Skin of body (tissue), 2 donors: Measurements from ENCODE around the gene WWC1. TPM values are rescaled to one million over a fixed set of nuclear protein-coding genes. Genes with fewer than 3 reads are reported as not detected.

ENCODE experiments used
- DNase-seq: peaks from one replicate; lab custom pipeline; 2025; lab: John Stamatoyannopoulos, UW
- total RNA-seq: library from RNA; depleted of rRNA; stranded (reverse); fragments of >200 nt; gene quantifications from one replicate; pipeline ENCODE4 v1.2.3, GENCODE V29; 2014

WWC1 gene
- total RNA-seq, result 7.3 TPM

- no peak for DNase-seq
Measured at GRCh38 chr5:168291342-168291963, at the start of gene WWC1. WWC1 (plus strand) TSS chr5:168291645; CDS start chr5:168292153, 508 bp downstream.

- DNase-seq, result no peak
Measured at GRCh38 chr5:168244838-168245559, 46.4 kb upstream of the WWC1 start.

- no peak for DNase-seq
Measured at GRCh38 chr5:168249923-168250322, 41.5 kb upstream of the WWC1 start.

- DNase-seq, result no peak
Measured at GRCh38 chr5:168251259-168251658, 40.2 kb upstream of the WWC1 start.

- DNase-seq, result no peak
Measured at GRCh38 chr5:168254013-168254693, 37.3 kb upstream of the WWC1 start.

GRCh38 chr5:168260353-168261226 is 30.9 kb upstream of the WWC1 start:
- DNase-seq, result peak; percentile 31

GRCh38 chr5:168261227-168261571 is 30.2 kb upstream of the WWC1 start:
- DNase-seq, result no peak

GRCh38 chr5:168262042-168262743 is 29.3 kb upstream of the WWC1 start:
- no peak for DNase-seq

- no peak for DNase-seq
Measured at GRCh38 chr5:168263121-168263520, 28.3 kb upstream of the WWC1 start.

- DNase-seq, result no peak
Measured at GRCh38 chr5:168266016-168266415, 25.4 kb upstream of the WWC1 start.

GRCh38 chr5:168268949-168269936 is 22.2 kb upstream of the WWC1 start:
- DNase-seq, result peak; percentile 81

- DNase-seq, result no peak
Measured at GRCh38 chr5:168269937-168270330, 21.5 kb upstream of the WWC1 start.

GRCh38 chr5:168270476-168270875 is 21.0 kb upstream of the WWC1 start:
- no peak for DNase-seq

GRCh38 chr5:168273056-168273980 is 18.1 kb upstream of the WWC1 start:
- DNase-seq, result no peak

GRCh38 chr5:168274406-168274805 is 17.0 kb upstream of the WWC1 start:
- DNase-seq, result no peak

- no peak for DNase-seq
Measured at GRCh38 chr5:168275940-168276339, 15.5 kb upstream of the WWC1 start.

GRCh38 chr5:168282120-168282519 is 9.3 kb upstream of the WWC1 start:
- DNase-seq, result peak; percentile 18

GRCh38 chr5:168284809-168285208 is 6.6 kb upstream of the WWC1 start:
- no peak for DNase-seq

- peak; percentile 29 for DNase-seq
Measured at GRCh38 chr5:168285696-168286095, 5.7 kb upstream of the WWC1 start.
